ENCODE measurements around the gene RBL2. TPM values are rescaled to one million over a fixed set of nuclear protein-coding genes. Genes with fewer than 3 reads are reported as not detected.

The RBL2 gene
- total RNA-seq, 1 experiment from 2014 or later, result 33.4 TPM

- Histone ChIP-seq H2AFZ (ENCODE audit: low read depth, low read length, poor library complexity, severe bottlenecking) (no peak overlapping the region), H3K79me2 (ENCODE audit: insufficient read depth, low read length) (no peaks in the 10 kb centered on the region), H4K20me1 (ENCODE audit: insufficient read depth) (no peaks in the 10 kb centered on the region), H3K4me2 (ENCODE audit: low read length) (no peak overlapping the region), H3K9me2 (ENCODE audit: insufficient read depth) (no peaks in the 10 kb centered on the region), H3K4me1 (ENCODE audit: control insufficient read depth in 1 of 2, insufficient read depth in 2 of 2, low read length in 2 of 2) (no peaks in the 10 kb centered on the region), H3K27me3 (ENCODE audit: insufficient read depth, low read length) (no peaks in the 10 kb centered on the region), H3K4me3 (replicated peaks in 1 of 2; ENCODE audit: low read depth in 1 of 2, low read length in 2 of 2) (no peak overlapping the region), H3K27ac (ENCODE audit: low read depth, low read length) (no peak overlapping the region), H3K9me3 (ENCODE audit: control insufficient read depth in 1 of 2, insufficient read depth in 1 of 2, low read depth in 1 of 2, low read length in 2 of 2) (no peaks in the 10 kb centered on the region), H3K9ac (ENCODE audit: low read length) (no peak overlapping the region), H3K36me3 (ENCODE audit: control insufficient read depth in 1 of 2, insufficient read depth in 2 of 2, low read length in 2 of 2) (no peaks in the 10 kb centered on the region)
- TF ChIP-seq EZH2 (IDR thresholded peaks at IDR 0.05) (no peak), RAD21 (IDR thresholded peaks at IDR 0.05; ENCODE audit: low read depth) (no peak), ZNF274 (IDR thresholded peaks at IDR 0.05; ENCODE audit: low read depth, low read length) (no peak), POLR2A (IDR thresholded peaks at IDR 0.05; ENCODE audit: borderline replicate concordance, extremely low read depth, insufficient read depth, insufficient read length) (no peak), FOSL1 (IDR thresholded peaks at IDR 0.05; ENCODE audit: low read depth) (no peak), JUND (IDR thresholded peaks at IDR 0.05) (no peak)
- BruUV-seq (replicated peaks), result no TSS peak
- ChIA-PET CTCF (no interaction called here), POLR2A (no interaction called here), RAD21 (ENCODE audit: low non-redundant PET in 1 of 2, low total read pairs in 2 of 2, uncharacterized antibody in 2 of 2, unreplicated experiment in 2 of 2) (no interaction called here)
- DNase-seq (ENCODE audit: low read depth, low spot score), result no peak
- no peak for ATAC-seq
- intact Hi-C loops (cut with micrococcal nuclease), result no loop called here
These were observed 95.2 kb downstream of the RBL2 start for GRCh38 chr16:53529513-53529912.

DNA sequence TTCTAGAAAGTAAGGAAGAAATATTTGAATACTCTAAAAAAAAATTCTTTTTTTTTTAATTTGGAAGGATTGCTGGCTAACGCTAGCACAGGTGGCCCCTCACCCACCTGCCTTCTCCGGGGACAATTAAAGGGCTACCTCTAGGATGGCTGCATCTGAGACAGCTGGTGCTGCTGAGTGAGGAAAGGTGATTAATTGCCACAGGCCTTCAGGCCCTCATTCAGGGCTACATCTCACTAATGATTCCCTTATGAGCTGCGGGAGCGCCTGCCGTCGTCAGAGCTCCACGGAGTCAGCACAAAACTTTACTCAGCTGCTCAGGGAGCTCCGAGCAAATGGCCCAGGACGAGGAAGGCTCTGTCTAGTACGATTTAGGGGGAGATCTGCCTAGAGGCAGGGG, 95.8 kb downstream of the RBL2 start:
- Histone ChIP-seq H3K27me3 (ENCODE audit: insufficient read depth, low read length) (no peaks in the 10 kb centered on the region), H3K27ac (ENCODE audit: low read depth, low read length) (no peak overlapping the region), H3K9ac (ENCODE audit: low read length) (no peak overlapping the region), H3K79me2 (ENCODE audit: insufficient read depth, low read length) (no peaks in the 10 kb centered on the region), H4K20me1 (ENCODE audit: insufficient read depth) (no peaks in the 10 kb centered on the region), H3K4me3 (replicated peaks in 1 of 2; ENCODE audit: low read depth in 1 of 2, low read length in 2 of 2) (no peak overlapping the region), H3K9me3 (ENCODE audit: control insufficient read depth in 1 of 2, insufficient read depth in 1 of 2, low read depth in 1 of 2, low read length in 2 of 2) (no peaks in the 10 kb centered on the region), H3K4me1 (ENCODE audit: control insufficient read depth in 1 of 2, insufficient read depth in 2 of 2, low read length in 2 of 2) (no peaks in the 10 kb centered on the region), H3K4me2 (ENCODE audit: low read length) (no peak overlapping the region), H3K9me2 (ENCODE audit: insufficient read depth) (no peaks in the 10 kb centered on the region), H2AFZ (ENCODE audit: low read depth, low read length, poor library complexity, severe bottlenecking) (no peak overlapping the region), H3K36me3 (ENCODE audit: control insufficient read depth in 1 of 2, insufficient read depth in 2 of 2, low read length in 2 of 2) (no peaks in the 10 kb centered on the region)
- ATAC-seq, result no peak
- DNase-seq (ENCODE audit: low read depth, low spot score), result no peak
- intact Hi-C loops (cut with micrococcal nuclease), result no loop called here
- BruUV-seq (replicated peaks), result no TSS peak
- ChIA-PET RAD21 (ENCODE audit: low non-redundant PET in 1 of 2, low total read pairs in 2 of 2, uncharacterized antibody in 2 of 2, unreplicated experiment in 2 of 2) (no interaction called here), CTCF (no interaction called here), POLR2A (no interaction called here)
- TF ChIP-seq EZH2 (IDR thresholded peaks at IDR 0.05), result no peak
- TF ChIP-seq ELF1 (IDR thresholded peaks at IDR 0.05; ENCODE audit: borderline replicate concordance, low read depth), result no peak
- no peak for TF ChIP-seq ZNF274 (IDR thresholded peaks at IDR 0.05; ENCODE audit: low read depth, low read length)
- no peak for TF ChIP-seq SP1 (IDR thresholded peaks at IDR 0.05; ENCODE audit: low read depth)
- no peak for TF ChIP-seq MAX (IDR thresholded peaks at IDR 0.05)
- TF ChIP-seq REST (IDR thresholded peaks at IDR 0.05; ENCODE audit: low read depth), result no peak
- no peak for TF ChIP-seq SRF (IDR thresholded peaks at IDR 0.05; ENCODE audit: low read depth)
- no peak for TF ChIP-seq CBX3 (IDR thresholded peaks at IDR 0.05; ENCODE audit: low read depth)
- TF ChIP-seq CEBPB (IDR thresholded peaks at IDR 0.05; ENCODE audit: low read depth), result no peak
- TF ChIP-seq, protein P1, sequence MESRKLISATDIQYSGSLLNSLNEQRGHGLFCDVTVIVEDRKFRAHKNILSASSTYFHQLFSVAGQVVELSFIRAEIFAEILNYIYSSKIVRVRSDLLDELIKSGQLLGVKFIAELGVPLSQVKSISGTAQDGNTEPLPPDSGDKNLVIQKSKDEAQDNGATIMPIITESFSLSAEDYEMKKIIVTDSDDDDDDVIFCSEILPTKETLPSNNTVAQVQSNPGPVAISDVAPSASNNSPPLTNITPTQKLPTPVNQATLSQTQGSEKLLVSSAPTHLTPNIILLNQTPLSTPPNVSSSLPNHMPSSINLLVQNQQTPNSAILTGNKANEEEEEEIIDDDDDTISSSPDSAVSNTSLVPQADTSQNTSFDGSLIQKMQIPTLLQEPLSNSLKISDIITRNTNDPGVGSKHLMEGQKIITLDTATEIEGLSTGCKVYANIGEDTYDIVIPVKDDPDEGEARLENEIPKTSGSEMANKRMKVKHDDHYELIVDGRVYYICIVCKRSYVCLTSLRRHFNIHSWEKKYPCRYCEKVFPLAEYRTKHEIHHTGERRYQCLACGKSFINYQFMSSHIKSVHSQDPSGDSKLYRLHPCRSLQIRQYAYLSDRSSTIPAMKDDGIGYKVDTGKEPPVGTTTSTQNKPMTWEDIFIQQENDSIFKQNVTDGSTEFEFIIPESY (IDR thresholded peaks at IDR 0.05; ENCODE audit: extremely low read depth, insufficient replicate concordance, low read length), result no peak
- TF ChIP-seq EGR1 (IDR thresholded peaks at IDR 0.05; ENCODE audit: low read depth), result no peak
- no peak for TF ChIP-seq TCF7L2 (IDR thresholded peaks at IDR 0.05; ENCODE audit: borderline replicate concordance, extremely low read depth, insufficient read depth, insufficient read length)
- TF ChIP-seq RAD21 (IDR thresholded peaks at IDR 0.05; ENCODE audit: low read depth), result no peak
- TF ChIP-seq YY1 (IDR thresholded peaks at IDR 0.05; ENCODE audit: extremely low read depth, insufficient replicate concordance, low read depth, low read length), result no peak
